ENCODE measurements around the gene DENND1B.

- no peak for TF ChIP-seq CTCF (IDR thresholded peaks at IDR 0.05)
- TF ChIP-seq POLR2A (IDR thresholded peaks at IDR 0.05) = no peak
Observed at GRCh38 chr1:197808880-197809279, 33.6 kb upstream of the DENND1B start.
